Suppressor macrophage (primary cell): ENCODE measurements around the gene SLC41A2.

Source experiments
- DNase-seq, 4 experiments: peaks; one replicate each; pipeline ENCODE4 v3.0.0-alpha.2; 2020 to 2022

The SLC41A2 gene

GRCh38 chr12:104929368-104929767, 28.7 kb downstream of the SLC41A2 start:
- DNase-seq = no peak

DNA sequence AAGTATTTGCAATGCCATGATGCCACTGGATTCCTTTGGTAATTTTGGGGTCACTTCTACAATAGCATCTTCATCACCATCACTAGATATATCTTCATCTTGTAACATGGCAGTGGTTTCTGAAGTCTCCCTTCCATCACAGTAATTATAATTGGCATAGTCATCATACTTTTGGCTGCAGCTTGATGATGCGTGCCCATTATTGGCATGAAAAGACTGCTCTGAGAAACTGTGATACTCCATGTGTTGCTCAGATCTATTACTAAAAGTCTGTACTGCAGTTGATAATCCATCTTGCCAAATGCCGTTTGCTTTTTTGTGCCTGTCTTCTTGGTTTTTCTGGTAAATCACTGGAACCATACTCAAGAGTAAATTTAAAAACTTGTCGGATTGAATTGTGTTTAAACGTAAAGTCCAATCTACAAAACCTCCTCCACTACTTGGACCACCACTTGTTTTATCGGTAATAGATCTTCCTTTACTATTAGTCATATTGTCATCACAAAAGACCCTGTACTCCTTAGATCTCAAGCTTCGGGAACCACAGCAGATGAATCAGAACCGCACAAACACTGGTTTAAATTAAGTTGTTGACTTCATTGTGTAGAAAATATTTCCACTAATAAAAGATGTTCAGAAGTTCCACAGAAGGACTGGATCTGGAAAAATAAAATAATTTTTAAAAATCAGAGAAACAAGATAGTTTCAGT, 29.9 kb downstream of the SLC41A2 start:
- no peak for DNase-seq

- no peak for DNase-seq
Observed at GRCh38 chr12:104925501-104925900, 32.6 kb downstream of the SLC41A2 start.

DNA sequence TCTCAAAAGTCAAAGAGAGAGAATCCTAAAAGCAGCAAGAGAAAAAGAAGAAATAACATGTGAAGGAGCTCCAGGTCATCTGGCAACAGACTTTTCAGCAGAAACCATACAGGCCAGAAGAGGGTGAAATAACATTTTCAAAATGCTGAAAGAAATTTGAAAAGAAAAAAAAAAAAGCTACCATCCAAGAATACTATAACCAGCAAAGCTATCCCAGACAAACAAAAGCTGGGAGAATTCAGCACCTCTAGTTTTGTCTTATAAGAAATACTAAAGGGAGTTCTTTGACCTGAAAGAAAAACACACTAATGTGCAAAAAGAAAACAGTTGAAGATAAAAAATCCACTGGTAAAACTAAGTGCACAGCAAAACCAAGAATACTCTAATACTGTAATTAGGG, 36.8 kb downstream of the SLC41A2 start:
- DNase-seq = no peak

GRCh38 chr12:104911942-104912341, 46.1 kb downstream of the SLC41A2 start:
- no peak for DNase-seq

DNA sequence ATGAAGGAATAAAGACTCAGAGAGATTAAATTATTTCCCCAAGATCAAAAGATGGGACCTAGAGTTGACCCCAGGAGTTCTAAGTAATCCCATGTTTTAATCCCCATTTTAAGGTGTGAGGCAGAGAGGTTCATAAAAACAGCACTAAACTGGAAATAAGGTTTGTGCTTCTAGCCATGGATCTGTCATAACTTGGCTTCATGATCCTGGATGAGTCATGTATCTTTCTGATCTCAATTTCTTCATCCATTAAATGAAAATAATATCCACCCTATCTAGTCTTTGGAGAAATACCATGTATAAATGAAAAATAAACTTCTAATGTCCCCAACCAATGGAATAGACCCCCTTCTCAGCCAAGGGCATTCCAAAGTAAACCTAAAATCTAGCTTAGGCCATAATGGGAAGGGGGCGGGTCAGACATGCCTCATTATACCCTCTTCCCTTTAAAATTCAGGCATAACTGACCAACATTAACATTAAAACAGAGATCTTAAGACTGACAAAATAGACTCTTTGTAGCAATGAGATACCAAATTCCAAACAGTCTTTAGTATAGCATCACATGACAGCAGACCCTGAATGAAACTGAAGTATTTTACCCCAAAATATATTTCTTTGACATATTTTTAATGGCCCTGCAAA, 47.8 kb downstream of the SLC41A2 start:
- DNase-seq = no peak

- no peak for DNase-seq
Observed at GRCh38 chr12:104909761-104910160, 48.3 kb downstream of the SLC41A2 start.
